H1 (cell line): ENCODE results near the gene CNIH3. TPM values are rescaled to one million over a fixed set of nuclear protein-coding genes. Genes with fewer than 3 reads are reported as not detected.

Experiments used
- CTCF ChIA-PET: fragments of 300-600 bp; sonication (Branson Sonifier 250); formaldehyde crosslinking; loops from one replicate; lab custom pipeline; 2021; ENCODE audit not compliant: partially characterized antibody; lab: Charles Lee
- POLR2A ChIA-PET: fragments of 300-600 bp; sonication (Branson Sonifier 250); formaldehyde crosslinking; loops from one replicate; lab custom pipeline; 2021; ENCODE audit warnings: inconsistent platforms; ENCODE audit not compliant: partially characterized antibody; lab: Charles Lee
- DNase-seq, 2 experiments: peaks; one replicate each; pipeline versions ENCODE4 v3.0.0 to v3.0.0-alpha.2; 2010 to 2022; ENCODE audit warnings: low spot score in 2 of 2, low read depth in 1 of 2, mixed read lengths in 1 of 2
- FAIRE-seq: peaks from 2 replicates; lab custom pipeline; 2011; peaks lifted over from hg19 to GRCh38; lab: Jason Lieb, UNC
- H2AFZ ChIP-seq: 2 replicates; pipeline ENCODE4 v1.8.1; 2012; ENCODE audit warnings: low read length, inconsistent platforms
- H2AK5ac ChIP-seq: 2 replicates; pipeline ENCODE4 v1.6.1; 2013; ENCODE audit warnings: low read depth, low read length
- H2BK120ac ChIP-seq: replicated peaks from 2 replicates; pipeline ENCODE3; 2013; ENCODE audit warnings: low read depth, low read length, inconsistent platforms
- H2BK12ac ChIP-seq: 2 replicates; pipeline ENCODE4 v1.6.1; 2013; ENCODE audit warnings: low read depth, low read length
- H2BK15ac ChIP-seq: 2 replicates; pipeline ENCODE4 v1.6.1; 2013; ENCODE audit warnings: low read length
- H2BK20ac ChIP-seq: 2 replicates; pipeline ENCODE4 v1.6.1; 2013; ENCODE audit warnings: low read length
- H2BK5ac ChIP-seq: 2 replicates; pipeline ENCODE4 v1.6.1; 2013; ENCODE audit warnings: low read depth, low read length
- H3K14ac ChIP-seq: 2 replicates; pipeline ENCODE4 v1.6.1; 2013; ENCODE audit warnings: inconsistent platforms; ENCODE audit not compliant: insufficient read length
- H3K18ac ChIP-seq: 2 replicates; pipeline ENCODE4 v1.6.1; 2013; ENCODE audit warnings: low read length; ENCODE audit errors: extremely low read depth
- H3K23ac ChIP-seq: 2 replicates; pipeline ENCODE4 v1.6.1; 2013; ENCODE audit warnings: inconsistent platforms; ENCODE audit not compliant: insufficient read length
- H3K23me2 ChIP-seq: 2 replicates; pipeline ENCODE4 v1.6.1; 2013; ENCODE audit warnings: low read depth, low read length
- H3K27ac ChIP-seq: 2 replicates; pipeline ENCODE4 v1.6.1; 2011; ENCODE audit warnings: low read depth, low read length, inconsistent platforms
- H3K27me3 ChIP-seq, 4 experiments: replicated peaks in 1 of 4; 1 replicate in 1 of 4; 2 replicates in 3 of 4; pipeline versions ENCODE4 v1.6.1 to v1.8.1; 2011 to 2013; ENCODE audit warnings: low read length in 3 of 4, mild to moderate bottlenecking in 3 of 4, inconsistent platforms in 2 of 4, mixed read lengths in 2 of 4, moderate library complexity in 1 of 4; ENCODE audit not compliant: control insufficient read depth in 3 of 4, insufficient read depth in 3 of 4; ENCODE audit errors: extremely low read depth in 1 of 4
- H3K36me3 ChIP-seq, 4 experiments: 2 replicates each; pipeline versions ENCODE4 v1.6.1 to v1.8.1; 2011 to 2013; ENCODE audit warnings: mild to moderate bottlenecking in 4 of 4, low read length in 3 of 4, moderate library complexity in 2 of 4, control low read depth in 1 of 4, inconsistent platforms in 1 of 4; ENCODE audit not compliant: insufficient read depth in 4 of 4, control insufficient read depth in 2 of 4
- H3K4ac ChIP-seq: replicated peaks from 2 replicates; pipeline ENCODE3; 2013; ENCODE audit warnings: low read length, low read depth, mixed read lengths, inconsistent platforms; ENCODE audit not compliant: insufficient read length
- H3K4me1 ChIP-seq, 4 experiments: replicated peaks in 1 of 4; 1 replicate in 1 of 4; 2 replicates in 3 of 4; pipeline versions ENCODE4 v1.6.1 to v1.8.1; 2011 to 2013; ENCODE audit warnings: low read length in 3 of 4, inconsistent platforms in 2 of 4, mixed read lengths in 1 of 4; ENCODE audit not compliant: insufficient read depth in 4 of 4, control insufficient read depth in 3 of 4
- H3K4me2 ChIP-seq, 2 experiments: 2 replicates each; pipeline versions ENCODE4 v1.6.1 to v1.8.1; 2011 to 2013; ENCODE audit warnings: low read depth in 2 of 2, low read length in 2 of 2, control low read depth in 1 of 2, inconsistent platforms in 1 of 2, mild to moderate bottlenecking in 1 of 2; ENCODE audit not compliant: insufficient read depth in 1 of 2
- H3K4me3 ChIP-seq, 4 experiments: fragments of 200-600, 300-600 bp in 1 of 4; sonication (generic), shearing (Covaris generic), sonication (Bioruptor Twin) in 1 of 4; 2 replicates each; pipeline versions ENCODE4 v1.5.1 to v1.8.1; 2011 to 2016; ENCODE audit warnings: low read length in 4 of 4, low read depth in 3 of 4, control low read depth in 2 of 4, inconsistent platforms in 2 of 4, mild to moderate bottlenecking in 2 of 4, mixed read lengths in 1 of 4, moderate library complexity in 1 of 4; ENCODE audit not compliant: insufficient read depth in 2 of 4; ENCODE audit errors: extremely low read depth in 1 of 4
- H3K56ac ChIP-seq: replicated peaks from 2 replicates; pipeline ENCODE3; 2013; ENCODE audit warnings: low read depth, mild to moderate bottlenecking, mixed read lengths, low read length, inconsistent platforms; ENCODE audit not compliant: insufficient read length
- H3K79me1 ChIP-seq: 2 replicates; pipeline ENCODE4 v1.6.1; 2013; ENCODE audit warnings: low read depth, low read length, control low read depth
- H3K79me2 ChIP-seq, 2 experiments: 2 replicates each; pipeline versions ENCODE4 v1.6.1 to v1.8.1; 2012 to 2013; ENCODE audit warnings: low read length in 2 of 2, mild to moderate bottlenecking in 2 of 2, inconsistent platforms in 1 of 2; ENCODE audit not compliant: insufficient read depth in 2 of 2, control insufficient read depth in 1 of 2
- H3K9ac ChIP-seq, 4 experiments: replicated peaks in 1 of 4; 1 replicate in 1 of 4; 2 replicates in 3 of 4; pipeline versions ENCODE4 v1.6.1 to v1.8.1; 2011 to 2013; ENCODE audit warnings: low read depth in 3 of 4, low read length in 3 of 4, control low read depth in 2 of 4, mild to moderate bottlenecking in 2 of 4, moderate library complexity in 2 of 4, inconsistent platforms in 1 of 4; ENCODE audit errors: extremely low read depth in 1 of 4
- H3K9me3 ChIP-seq, 2 experiments: 2 replicates each; pipeline versions ENCODE4 v1.6.1 to v1.8.1; 2012 to 2013; ENCODE audit warnings: mild to moderate bottlenecking in 2 of 2, moderate library complexity in 2 of 2, control low read depth in 1 of 2, inconsistent platforms in 1 of 2, low read depth in 1 of 2, low read length in 1 of 2, mixed read lengths in 1 of 2; ENCODE audit not compliant: insufficient read depth in 2 of 2
- H4K20me1 ChIP-seq, 2 experiments: replicated peaks in 1 of 2; 2 replicates each; pipeline versions ENCODE3 to v1.8.1; 2011 to 2013; ENCODE audit warnings: inconsistent platforms in 2 of 2, low read length in 2 of 2, mild to moderate bottlenecking in 1 of 2; ENCODE audit not compliant: insufficient read depth in 2 of 2, control insufficient read depth in 1 of 2
- H4K5ac ChIP-seq: 2 replicates; pipeline ENCODE4 v1.6.1; 2013; ENCODE audit warnings: low read length, low read depth, mixed read lengths, inconsistent platforms; ENCODE audit not compliant: insufficient read length
- H4K8ac ChIP-seq: 2 replicates; pipeline ENCODE4 v1.8.0; 2013; ENCODE audit warnings: mild to moderate bottlenecking, moderate library complexity, low read length, inconsistent platforms; ENCODE audit not compliant: insufficient read depth; ENCODE audit errors: extremely low read depth
- H4K91ac ChIP-seq: replicated peaks from 2 replicates; pipeline ENCODE3; 2013; ENCODE audit warnings: low read length, mixed read lengths, inconsistent platforms; ENCODE audit not compliant: insufficient read length
- BCL11A ChIP-seq, 2 experiments: IDR thresholded peaks; one replicate each; pipeline ENCODE4 v1.6.1; 2011; ENCODE audit warnings: low read depth in 2 of 2, low read length in 2 of 2, mild to moderate bottlenecking in 2 of 2
- CBX5 ChIP-seq: fragments of 300-800, 300-1000 bp; sonication (generic); IDR thresholded peaks from 2 replicates; pipeline ENCODE4 v1.7.1; 2016; ENCODE audit warnings: antibody characterized with exemption, low read length, low read depth
- CEBPB ChIP-seq: IDR thresholded peaks from 2 replicates; pipeline ENCODE4 v1.6.1; 2012; ENCODE audit warnings: low read depth, low read length
- EZH2 ChIP-seq: fragments of 200-600 bp; sonication (generic); IDR thresholded peaks from 2 replicates; pipeline ENCODE4 v1.7.1; 2012; ENCODE audit warnings: low read depth, mild to moderate bottlenecking, moderate library complexity, low read length, inconsistent platforms; ENCODE audit not compliant: severe bottlenecking
- HDAC2 ChIP-seq, 2 experiments: fragments of 300-600 bp in 1 of 2; sonication (generic) in 1 of 2; IDR thresholded peaks; 2 replicates each; pipeline ENCODE4 v1.6.1; 2011 to 2012; ENCODE audit warnings: low read depth in 2 of 2, low read length in 2 of 2, mild to moderate bottlenecking in 2 of 2, moderate library complexity in 2 of 2, borderline replicate concordance in 1 of 2, inconsistent platforms in 1 of 2
- KDM1A ChIP-seq: fragments of 200-600, 300-600 bp; sonication (generic); IDR thresholded peaks from 2 replicates; pipeline ENCODE4 v1.7.1; 2016; ENCODE audit warnings: mild to moderate bottlenecking, low read length, borderline replicate concordance
- POLR2A ChIP-seq, 2 experiments: IDR thresholded peaks; 1 replicate in 1 of 2; 2 replicates in 1 of 2; pipeline ENCODE4 v1.6.1; 2011; ENCODE audit warnings: low read depth in 2 of 2, low read length in 2 of 2, mild to moderate bottlenecking in 2 of 2; ENCODE audit errors: control extremely low read depth in 1 of 2
- POLR2AphosphoS5 ChIP-seq: IDR thresholded peaks from 2 replicates; pipeline ENCODE4 v1.6.1; 2011; ENCODE audit warnings: low read depth, low read length
- POU5F1 ChIP-seq: IDR thresholded peaks from 2 replicates; pipeline ENCODE4 v1.6.1; 2011; ENCODE audit warnings: low read depth, mild to moderate bottlenecking, low read length, moderate library complexity
- RXRA ChIP-seq: IDR thresholded peaks from 2 replicates; pipeline ENCODE4 v1.6.1; 2011; ENCODE audit warnings: low read depth, mild to moderate bottlenecking, low read length, moderate library complexity; ENCODE audit not compliant: insufficient read depth
- SIRT6 ChIP-seq: IDR thresholded peaks from one replicate; pipeline ENCODE4 v1.7.1; 2012; ENCODE audit warnings: low read length, inconsistent platforms
- TAF1 ChIP-seq: IDR thresholded peaks from 2 replicates; pipeline ENCODE4 v1.6.1; 2011; ENCODE audit warnings: mild to moderate bottlenecking, low read depth, low read length
- TCF12 ChIP-seq: IDR thresholded peaks from 2 replicates; pipeline ENCODE4 v1.6.1; 2011; ENCODE audit warnings: low read depth, mild to moderate bottlenecking, low read length
- YY1 ChIP-seq: IDR thresholded peaks from 2 replicates; pipeline ENCODE4 v1.6.1; 2011; ENCODE audit warnings: low read depth, mild to moderate bottlenecking, low read length
- ZNF274 ChIP-seq: IDR thresholded peaks from 2 replicates; pipeline ENCODE4 v1.7.0; 2012; ENCODE audit warnings: low read length, borderline replicate concordance; ENCODE audit errors: extremely low read depth
- WGBS, 2 experiments: shearing (Covaris generic) in 1 of 2; methylation state at CpG; one replicate each; pipeline versions ENCODE4 v1.1.6 to v1.1.7; 2013 to 2015; ENCODE audit warnings: low lambda C conversion rate in 2 of 2, mixed read lengths in 2 of 2, inconsistent platforms in 1 of 2, low coverage in 1 of 2, missing lambda C conversion rate in 1 of 2; ENCODE audit not compliant: insufficient replicate concordance in 2 of 2, insufficient coverage in 1 of 2, insufficient read length in 1 of 2; ENCODE audit errors: extremely low coverage in 1 of 2, missing lambda C conversion rate in 1 of 2; 5-methylcytosine and 5-hydroxymethylcytosine counted together
- polyA plus RNA-seq, 7 experiments: library from polyadenylated mRNA; depleted of rRNA in 3 of 7; stranded (reverse) in 5 of 7; unstranded in 2 of 7; fragments of >200 nt in 5 of 7; fragments of 200-250 nt in 2 of 7; gene quantifications; 1 replicate in 5 of 7; 2 replicates in 1 of 7; 4 replicates in 1 of 7; pipeline versions ENCODE4 v1.2.1 to v1.2.3, GENCODE V29; 2011 to 2013; ENCODE audit warnings: missing spikeins in 2 of 7, mixed read lengths in 2 of 7
- total RNA-seq: library from RNA; stranded (reverse); fragmentation: NEBNext Ultra II Directional; extraction: Animal tissue kit (Norgen Biotek cat#: 25700); gene quantifications from 2 replicates; pipeline ENCODE4 v1.2.1, GENCODE V29; 2021

CNIH3 gene
- total and polyA plus RNA-seq, 2 of the 8 experiments (the other 6 are each of a cell fraction or from before 2014, with no cell fraction given): 3.7 to 5.6 TPM

- H3K27ac ChIP-seq: no peak overlapping the region
- POLR2A ChIA-PET: interaction anchor here (1.0 kb wide), 1 partner anchor 15 kb away, joined by 3 read pairs; no protein-coding TSS in a partner anchor
- H3K14ac ChIP-seq: no peak overlapping the region
- no peak overlapping the region for H2BK5ac ChIP-seq
- H2BK120ac ChIP-seq: no peak overlapping the region
- H3K27me3 ChIP-seq: no peaks in the 10 kb centered on the region
- CTCF ChIA-PET: interaction anchor here (0.9 to 12.3 kb wide), 2 partner anchors 125 to 180 kb away, joined by 3 to 144 read pairs; no protein-coding TSS in a partner anchor
- peaks cover 0 to 2% (median 0%) of the 10 kb centered on the region in 4 experiments; a peak in 1 of 8 replicates for H3K36me3 ChIP-seq
- no peak overlapping the region for H4K91ac ChIP-seq
- no peak overlapping the region for H4K8ac ChIP-seq
- FAIRE-seq: no peak
- H2AK5ac ChIP-seq: no peak overlapping the region
- peaks cover 0 to 3% (median 0%) of the 10 kb centered on the region in 4 experiments; a peak in 3 of 7 replicates for H3K4me1 ChIP-seq
- H2BK15ac ChIP-seq: no peak overlapping the region
- H3K23me2 ChIP-seq: no peaks in the 10 kb centered on the region
- DNase-seq: no peak
- WGBS, 2 experiments: 94% methylated on average over 7 of the region's 7 CpGs; no CpG with 5 or more reads in 1 of the 2 experiments
- H3K18ac ChIP-seq: no peak overlapping the region
- H3K9me3 ChIP-seq: no peaks in the 10 kb centered on the region
- no peak overlapping the region for H3K4me3 ChIP-seq
- H2AFZ ChIP-seq: no peak overlapping the region
- no peak overlapping the region for H3K23ac ChIP-seq
- H3K4ac ChIP-seq: no peak overlapping the region
- H3K9ac ChIP-seq: no peak overlapping the region
- H2BK12ac ChIP-seq: no peak overlapping the region
- no peak overlapping the region for H2BK20ac ChIP-seq
- no peaks in the 10 kb centered on the region for H3K79me1 ChIP-seq
- H4K20me1 ChIP-seq: no peaks in the 10 kb centered on the region
- H3K79me2 ChIP-seq: no peaks in the 10 kb centered on the region
- H3K4me2 ChIP-seq: no peak overlapping the region
- H3K56ac ChIP-seq: no peak overlapping the region
- H4K5ac ChIP-seq: no peak overlapping the region
- TF ChIP-seq YY1 (no peak), SIRT6 (no peak), TAF1 (no peak), CEBPB (no peak), BCL11A (IDR thresholded peaks at IDR 0.05; ENCODE audit: low read depth in 2 of 2, low read length in 2 of 2) (no peak), HDAC2 (IDR thresholded peaks at IDR 0.05; ENCODE audit: borderline replicate concordance in 1 of 2, low read depth in 2 of 2, low read length in 2 of 2) (no peak), TCF12 (no peak), POU5F1 (no peak), POLR2A (IDR thresholded peaks at IDR 0.05; ENCODE audit: control extremely low read depth in 1 of 2, low read depth in 2 of 2, low read length in 2 of 2) (no peak), RXRA (no peak), ZNF274 (no peak), CBX5 (no peak), KDM1A (no peak), EZH2 (no peak), POLR2AphosphoS5 (no peak)
Observed at GRCh38 chr1:224637936-224638335, 21.8 kb downstream of the CNIH3 start.
